HT-29 (cell line): ENCODE results near the gene GLI3. TPM values are rescaled to one million over a fixed set of nuclear protein-coding genes. Genes with fewer than 3 reads are reported as not detected.

Experiments used
- DNase-seq: peaks from one replicate; pipeline ENCODE4 v3.0.0-alpha.2; 2015; ENCODE audit warnings: low spot score
- total RNA-seq: library from RNA; depleted of rRNA; stranded (reverse); fragments of >200 nt; shearing (Covaris generic); gene quantifications from 2 replicates; pipeline ENCODE4 v1.2.3, GENCODE V29; 2014

Gene GLI3
- total RNA-seq, 1 experiment from 2014 or later, result not detected

DNA sequence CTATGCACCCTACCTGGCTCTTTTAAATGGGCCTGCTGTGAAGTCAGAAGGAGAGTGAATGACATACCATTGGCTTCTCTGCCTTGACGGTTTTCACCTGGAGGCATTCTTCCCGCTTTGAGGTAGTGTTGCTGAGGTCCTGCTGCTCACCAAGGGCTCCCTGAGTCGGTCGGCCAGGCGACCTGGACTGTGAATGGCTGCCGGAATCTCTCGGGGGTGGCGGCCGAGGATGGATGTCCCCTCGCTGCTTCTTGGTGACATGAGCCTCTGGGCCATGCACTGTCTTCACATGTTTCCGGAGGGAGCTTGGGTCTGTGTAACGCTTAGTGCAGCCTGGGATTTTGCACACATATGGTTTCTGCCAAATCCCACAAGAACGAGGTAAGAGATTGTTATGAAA is 264.7 kb downstream of the GLI3 start:
- DNase-seq, result no peak

GRCh38 chr7:41971640-41972187 is 265.3 kb downstream of the GLI3 start:
- no peak for DNase-seq

DNA sequence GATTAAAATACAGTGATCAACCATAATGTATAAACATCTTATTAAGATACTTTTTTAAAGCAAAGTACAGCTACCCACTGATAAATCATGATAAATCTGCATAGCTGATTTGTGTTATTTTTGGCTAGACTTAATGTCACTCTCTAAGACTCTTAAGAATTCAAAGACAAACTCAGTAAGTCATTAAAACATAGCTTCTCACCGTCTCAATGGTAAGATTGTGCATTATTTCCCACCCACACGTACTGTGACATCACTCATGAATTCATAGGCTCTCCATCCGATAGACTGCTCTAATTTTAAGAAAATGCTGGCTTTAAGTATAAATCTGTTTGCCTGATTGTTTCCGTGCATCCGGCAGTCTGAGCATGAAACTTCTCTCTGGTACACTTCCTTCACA is 266.1 kb downstream of the GLI3 start:
- no peak for DNase-seq

- DNase-seq, result no peak
Observed at GRCh38 chr7:41969561-41970105, 267.4 kb downstream of the GLI3 start.

GRCh38 chr7:41967156-41967555 is 269.9 kb downstream of the GLI3 start:
- no peak for DNase-seq

- no peak for DNase-seq
Observed at GRCh38 chr7:41965951-41966505, 271.0 kb downstream of the GLI3 start.

GRCh38 chr7:41964849-41965745 is 271.9 kb downstream of the GLI3 start:
- no peak for DNase-seq

DNA sequence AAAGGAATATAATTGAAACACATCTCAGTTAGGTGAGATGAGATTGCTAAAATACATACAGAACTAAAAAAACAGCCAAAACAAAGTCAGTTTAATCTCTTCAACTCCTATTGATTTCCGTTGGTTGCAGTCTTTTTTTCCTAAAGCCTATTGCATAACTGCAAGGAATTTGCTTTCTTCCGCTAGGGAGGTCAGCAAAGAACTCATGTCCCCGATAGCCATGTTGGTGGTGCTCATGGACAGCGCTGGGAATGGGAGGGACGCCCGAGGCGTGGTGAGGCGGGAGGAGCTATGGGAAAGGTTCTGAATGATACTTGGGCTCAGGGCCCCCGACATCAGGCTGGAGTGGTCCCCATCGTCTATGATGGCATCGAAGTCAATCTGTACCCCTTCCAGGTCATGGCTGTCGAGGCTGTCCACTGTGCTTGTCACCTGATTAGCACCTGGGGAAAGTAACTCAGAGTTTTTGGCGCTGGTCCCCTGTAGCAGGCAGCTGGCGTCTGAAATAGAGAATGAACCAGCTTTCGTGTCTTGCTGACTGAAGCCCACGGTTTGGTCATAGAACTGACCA is 272.7 kb downstream of the GLI3 start:
- no peak for DNase-seq

DNA sequence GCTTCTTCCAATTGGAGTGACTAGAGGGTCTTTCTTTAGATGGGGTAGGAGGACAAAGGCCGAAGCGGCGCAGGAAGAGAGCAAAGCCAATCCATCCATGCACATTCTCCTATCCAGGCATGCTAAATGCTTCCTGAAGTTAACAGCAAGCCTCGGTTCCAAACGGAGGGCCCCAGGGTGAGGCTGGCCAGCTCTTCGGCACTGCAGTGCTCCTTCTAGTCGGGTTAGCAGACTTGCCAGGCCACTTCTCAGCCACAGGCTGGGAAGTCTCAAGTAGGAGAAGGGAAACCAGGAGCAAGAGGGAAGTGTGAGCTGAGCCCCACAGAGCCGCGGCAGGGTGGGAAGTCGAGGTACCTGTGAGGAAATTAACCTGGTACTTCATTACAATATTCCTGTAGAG is 280.3 kb downstream of the GLI3 start:
- no peak for DNase-seq

GRCh38 chr7:41955893-41956675 is 280.9 kb downstream of the GLI3 start:
- no peak for DNase-seq

- DNase-seq, result no peak
Observed at GRCh38 chr7:41955451-41955850, 281.6 kb downstream of the GLI3 start.

GRCh38 chr7:41954976-41955375 is 282.0 kb downstream of the GLI3 start:
- DNase-seq, result no peak

DNA sequence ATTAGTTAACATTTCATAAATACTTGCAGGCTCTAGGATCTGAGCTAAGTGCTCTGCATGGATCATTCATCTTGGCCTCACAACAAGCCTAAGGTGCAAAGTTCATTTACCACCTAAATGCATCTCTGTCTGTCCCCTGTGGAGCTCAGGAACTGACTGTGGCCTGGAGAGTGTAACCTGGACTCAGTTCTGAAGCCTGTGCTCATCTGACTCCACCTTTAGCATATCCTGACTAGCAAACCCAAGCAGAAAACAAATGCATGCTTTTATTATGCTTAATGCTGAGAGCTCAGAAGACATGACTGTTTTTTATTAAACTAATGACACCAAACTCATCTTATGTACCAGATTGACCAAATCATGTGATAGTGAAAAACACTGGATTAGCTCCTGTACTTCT is 288.5 kb downstream of the GLI3 start:
- DNase-seq, result no peak

DNA sequence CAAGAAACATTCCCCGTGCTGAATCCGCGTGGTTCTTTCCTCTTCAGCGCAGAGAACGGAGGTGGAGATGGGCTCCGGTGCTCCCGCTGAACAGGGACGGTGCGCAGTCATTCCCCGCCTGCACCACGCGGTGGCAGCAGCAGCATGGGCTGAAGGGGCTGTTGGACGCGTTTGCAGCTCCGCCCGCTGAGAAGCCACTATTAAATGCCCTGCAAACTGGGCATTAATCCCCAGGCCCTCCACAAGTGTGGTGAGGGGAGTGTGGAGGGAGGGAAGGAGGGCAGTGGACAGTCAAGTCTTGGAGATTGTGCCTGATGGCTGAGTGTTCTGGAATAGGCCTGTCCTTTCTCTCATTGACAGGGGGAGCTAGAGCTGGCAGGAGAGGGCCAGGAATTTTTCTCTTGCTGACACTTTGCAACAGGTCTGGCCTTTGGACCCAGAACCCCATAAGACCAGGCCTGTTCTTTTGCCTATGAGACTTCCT is 293.9 kb downstream of the GLI3 start:
- DNase-seq, result peak; percentile 85

- DNase-seq, result no peak
Observed at GRCh38 chr7:41942468-41943093, 294.4 kb downstream of the GLI3 start.

GRCh38 chr7:41940760-41941343 is 296.2 kb downstream of the GLI3 start:
- peak; percentile 85 for DNase-seq

DNA sequence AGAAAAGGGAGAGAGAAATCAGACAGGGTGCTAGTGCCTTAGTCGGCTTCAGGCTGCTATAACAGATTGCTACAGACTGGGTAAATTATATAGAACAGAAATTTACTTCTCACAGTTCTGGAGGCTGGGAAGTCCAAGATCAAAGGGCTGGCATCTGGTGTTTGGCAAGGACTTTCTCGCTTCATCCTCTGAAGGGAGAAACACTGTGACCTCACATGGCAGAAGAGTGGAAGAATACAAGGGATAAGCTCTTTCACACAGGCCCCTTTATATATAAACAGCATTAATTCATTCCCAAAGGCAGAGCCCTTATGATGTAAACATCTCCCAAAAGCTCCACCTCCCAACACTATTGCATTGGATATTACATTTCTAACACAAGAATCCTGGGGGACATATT is 298.6 kb downstream of the GLI3 start:
- no peak for DNase-seq

- no peak for DNase-seq
Observed at GRCh38 chr7:41933427-41933826, 303.6 kb downstream of the GLI3 start.

DNA sequence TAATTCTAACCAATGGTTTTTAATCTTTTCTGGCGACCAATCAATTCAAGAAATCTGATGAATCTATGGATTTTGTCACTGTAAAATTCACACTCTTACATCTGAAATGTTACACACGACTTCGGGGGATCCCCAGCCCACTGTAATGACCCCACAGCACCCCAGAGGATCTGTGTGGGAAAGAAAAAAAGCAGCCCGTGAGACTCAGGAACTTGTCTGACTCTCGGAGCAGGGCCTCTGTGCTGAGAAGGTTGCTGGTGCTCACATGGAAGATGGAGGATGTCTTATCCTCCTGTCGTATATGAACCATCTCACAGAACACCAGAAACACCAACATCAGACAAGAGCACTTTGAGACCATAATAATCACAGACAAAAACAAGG is 305.8 kb downstream of the GLI3 start:
- DNase-seq, result no peak

- no peak for DNase-seq
Observed at GRCh38 chr7:41930538-41931262, 306.3 kb downstream of the GLI3 start.
